Astrocyte (in vitro differentiated cells and primary cell): ENCODE measurements around the gene PADI3. TPM values are rescaled to one million over a fixed set of nuclear protein-coding genes. Genes with fewer than 3 reads are reported as not detected.

ENCODE experiments used
- DNase-seq: peaks from one replicate; pipeline ENCODE4 v3.0.0-alpha.2; 2010; ENCODE audit warnings: low read depth
- FAIRE-seq: peaks from 2 replicates; lab custom pipeline; 2011; peaks lifted over from hg19 to GRCh38; lab: Jason Lieb, UNC
- H2AFZ ChIP-seq: 2 replicates; pipeline ENCODE4 v1.6.0; 2012; ENCODE audit warnings: low read depth, low read length, inconsistent platforms
- H3K27ac ChIP-seq: 2 replicates; pipeline ENCODE4 v1.5.1; 2011; ENCODE audit warnings: low read depth, low read length, inconsistent platforms
- H3K27me3 ChIP-seq: 2 replicates; pipeline ENCODE4 v1.6.0; 2011; ENCODE audit warnings: low read length, inconsistent platforms; ENCODE audit not compliant: insufficient read depth
- H3K36me3 ChIP-seq: 2 replicates; pipeline ENCODE4 v1.5.1; 2011; ENCODE audit warnings: low read length, inconsistent platforms; ENCODE audit not compliant: insufficient read depth
- H3K4me1 ChIP-seq: 2 replicates; pipeline ENCODE4 v1.5.1; 2011; ENCODE audit warnings: low read length, inconsistent platforms; ENCODE audit not compliant: insufficient read depth
- H3K4me2 ChIP-seq: 2 replicates; pipeline ENCODE4 v1.6.0; 2012; ENCODE audit warnings: low read length, inconsistent platforms
- H3K4me3 ChIP-seq: 2 replicates; pipeline ENCODE4 v1.5.1; 2011; ENCODE audit warnings: low read depth, mild to moderate bottlenecking, low read length, inconsistent platforms; ENCODE audit not compliant: insufficient read depth
- H3K79me2 ChIP-seq: 2 replicates; pipeline ENCODE4 v1.6.0; 2012; ENCODE audit warnings: mild to moderate bottlenecking, low read length, inconsistent platforms; ENCODE audit not compliant: insufficient read depth
- H3K9ac ChIP-seq: 2 replicates; pipeline ENCODE4 v1.6.0; 2012; ENCODE audit warnings: mild to moderate bottlenecking, low read length, inconsistent platforms
- H3K9me3 ChIP-seq: 2 replicates; pipeline ENCODE4 v1.5.1; 2012; ENCODE audit warnings: low read depth, mild to moderate bottlenecking, low read length, inconsistent platforms; ENCODE audit not compliant: insufficient read depth
- H4K20me1 ChIP-seq: 2 replicates; pipeline ENCODE4 v1.6.0; 2012; ENCODE audit warnings: low read length, inconsistent platforms; ENCODE audit not compliant: insufficient read depth
- H3K27ac Mint-ChIP-seq: one replicate; pipeline ENCODE4 v1.8.0; 2021; ENCODE audit warnings: mild to moderate bottlenecking, mixed read lengths; ENCODE audit not compliant: unreplicated experiment
- H3K27me3 Mint-ChIP-seq: one replicate; pipeline ENCODE4 v1.8.0; 2021; ENCODE audit warnings: low read depth, mixed read lengths; ENCODE audit not compliant: unreplicated experiment
- H3K36me3 Mint-ChIP-seq: one replicate; pipeline ENCODE4 v1.8.0; 2021; ENCODE audit warnings: low read depth, mixed read lengths; ENCODE audit not compliant: unreplicated experiment
- H3K4me1 Mint-ChIP-seq: one replicate; pipeline ENCODE4 v1.8.0; 2021; ENCODE audit warnings: low read depth, mixed read lengths; ENCODE audit not compliant: unreplicated experiment
- H3K4me3 Mint-ChIP-seq: one replicate; pipeline ENCODE4 v1.8.0; 2021; ENCODE audit warnings: mild to moderate bottlenecking, moderate library complexity, mixed read lengths; ENCODE audit not compliant: unreplicated experiment
- H3K9me3 Mint-ChIP-seq: one replicate; pipeline ENCODE4 v1.8.0; 2021; ENCODE audit warnings: mild to moderate bottlenecking, mixed read lengths; ENCODE audit not compliant: unreplicated experiment
- CTCF ChIP-seq: IDR thresholded peaks from 2 replicates; pipeline ENCODE4 v1.5.1; 2011; ENCODE audit warnings: low read depth, mild to moderate bottlenecking, inconsistent platforms, low read length, moderate library complexity; ENCODE audit not compliant: insufficient read depth
- EZH2 ChIP-seq: IDR thresholded peaks from 2 replicates; pipeline ENCODE4 v1.6.1; 2012; ENCODE audit warnings: mild to moderate bottlenecking, low read length, inconsistent platforms; ENCODE audit not compliant: insufficient read depth
- total RNA-seq: library from RNA; stranded (reverse); gene quantifications from 2 replicates; pipeline ENCODE4 v1.2.1, GENCODE V29; 2021

The PADI3 gene
- total RNA-seq, 1 donor from 2014 or later, result 0.09 TPM

- DNase-seq, result no peak
- peaks cover 25% of the 10 kb centered on the region for H3K27me3 Mint-ChIP-seq
- no peak for TF ChIP-seq EZH2
- no peak for TF ChIP-seq CTCF
- peaks cover 3% of the 10 kb centered on the region for H3K4me1 Mint-ChIP-seq
- H3K36me3 Mint-ChIP-seq, result no peaks in the 10 kb centered on the region
- no peak overlapping the region for H3K4me3 ChIP-seq
- no peaks in the 10 kb centered on the region for H4K20me1 ChIP-seq
- H3K9me3 ChIP-seq, result no peaks in the 10 kb centered on the region
- H3K9me3 Mint-ChIP-seq, result peaks cover 3% of the 10 kb centered on the region
- no peak overlapping the region for H2AFZ ChIP-seq
- FAIRE-seq, result no peak
- peaks cover 14% of the 10 kb centered on the region for H3K4me1 ChIP-seq
- H3K27me3 ChIP-seq, result no peaks in the 10 kb centered on the region
- no peak overlapping the region for H3K9ac ChIP-seq
- H3K36me3 ChIP-seq, result no peaks in the 10 kb centered on the region
- no peak overlapping the region for H3K4me3 Mint-ChIP-seq
- H3K27ac ChIP-seq, result no peak overlapping the region
- peak overlapping the region; percentile 20 for H3K4me2 ChIP-seq
- H3K27ac Mint-ChIP-seq, result no peak overlapping the region
- no peaks in the 10 kb centered on the region for H3K79me2 ChIP-seq
Observed at GRCh38 chr1:17251246-17251645, 2.3 kb downstream of the PADI3 start.

GRCh38 chr1:17251701-17252376 lies 2.9 kb downstream of the PADI3 start:
- Histone ChIP-seq H4K20me1 (no peaks in the 10 kb centered on the region), H3K9me3 (no peaks in the 10 kb centered on the region), H3K79me2 (no peaks in the 10 kb centered on the region), H2AFZ (no peak overlapping the region), H3K4me2 (peak overlapping the region; percentile 20), H3K4me3 (no peak overlapping the region), H3K27me3 (no peaks in the 10 kb centered on the region), H3K27ac (no peak overlapping the region), H3K4me1 (peaks cover 14% of the 10 kb centered on the region), H3K36me3 (no peaks in the 10 kb centered on the region), H3K9ac (no peak overlapping the region)
- Mint-ChIP-seq H3K36me3 (no peaks in the 10 kb centered on the region), H3K9me3 (peaks cover 3% of the 10 kb centered on the region), H3K4me3 (no peak overlapping the region), H3K4me1 (peaks cover 3% of the 10 kb centered on the region), H3K27ac (no peak overlapping the region), H3K27me3 (peaks cover 25% of the 10 kb centered on the region)
- no peak for TF ChIP-seq EZH2
- TF ChIP-seq CTCF, result no peak
- FAIRE-seq, result peak; percentile 64
- peak; percentile 47 for DNase-seq

GRCh38 chr1:17255336-17255735 lies 6.4 kb downstream of the PADI3 start:
- no peak for TF ChIP-seq CTCF
- H3K9ac ChIP-seq, result no peak overlapping the region
- DNase-seq, result no peak
- H3K4me1 ChIP-seq, result peaks cover 27% of the 10 kb centered on the region
- H3K27me3 ChIP-seq, result no peaks in the 10 kb centered on the region
- no peak overlapping the region for H3K27ac ChIP-seq
- no peak overlapping the region for H3K4me3 Mint-ChIP-seq
- H3K9me3 Mint-ChIP-seq, result peaks cover 3% of the 10 kb centered on the region
- no peak overlapping the region for H3K27ac Mint-ChIP-seq
- H3K4me3 ChIP-seq, result no peak overlapping the region
- no peaks in the 10 kb centered on the region for H3K36me3 ChIP-seq
- no peak for FAIRE-seq
- H4K20me1 ChIP-seq, result no peaks in the 10 kb centered on the region
- H3K79me2 ChIP-seq, result no peaks in the 10 kb centered on the region
- H3K27me3 Mint-ChIP-seq, result peaks cover 34% of the 10 kb centered on the region
- peaks cover 3% of the 10 kb centered on the region for H3K4me1 Mint-ChIP-seq
- H3K36me3 Mint-ChIP-seq, result no peaks in the 10 kb centered on the region
- H3K9me3 ChIP-seq, result no peaks in the 10 kb centered on the region
- no peak overlapping the region for H3K4me2 ChIP-seq
- no peak overlapping the region for H2AFZ ChIP-seq
